ENCODE data around the gene DENND1C. TPM values are rescaled to one million over a fixed set of nuclear protein-coding genes. Genes with fewer than 3 reads are reported as not detected.

The DENND1C gene
- total RNA-seq, 2 experiments from 2014 or later, result 94.1 to 97.5 TPM

- ChIA-PET CTCF (no interaction called here), POLR2A (no interaction called here)
- no peak for ATAC-seq
These were observed 6.1 kb downstream of the DENND1C start for GRCh38 chr19:6475321-6476108.

DNA sequence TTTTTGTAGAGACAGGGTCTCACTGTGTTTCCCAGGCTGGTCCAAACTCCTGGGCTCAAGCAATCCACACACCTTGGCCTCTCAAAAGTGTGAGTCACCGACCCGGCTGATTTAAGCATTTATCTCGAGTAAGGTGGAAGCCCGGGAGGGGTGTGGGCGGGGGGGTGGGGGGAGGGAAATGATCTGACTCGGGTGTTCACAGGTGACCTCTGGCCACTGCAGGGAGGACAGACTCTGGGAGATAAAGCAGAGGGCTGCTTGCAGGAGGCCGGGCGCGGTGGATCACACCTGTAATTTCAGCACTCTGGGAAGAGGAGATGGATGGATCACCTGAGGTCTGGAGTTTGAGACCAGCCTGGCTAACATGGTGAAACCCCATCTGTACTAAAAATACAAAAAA is 7.9 kb downstream of the DENND1C start:
- no peak overlapping the region for H3K27ac Mint-ChIP-seq
- H3K4me3 Mint-ChIP-seq, result no peak overlapping the region
- no peak for DNase-seq
- H3K9me3 Mint-ChIP-seq (ENCODE audit: insufficient read depth), result no peaks in the 10 kb centered on the region
- ChIA-PET CTCF (no interaction called here), POLR2A (interaction anchor here (0.7 to 1.4 kb wide), 2 partner anchors 8 to 49 kb away, joined by 5 to 9 read pairs; partner anchors contain the start of genes DENND1C and KHSRP)
- ATAC-seq, result no peak
- no peaks in the 10 kb centered on the region for H3K27me3 Mint-ChIP-seq (ENCODE audit: low read depth)
- peaks cover 44% of the 10 kb centered on the region for H3K36me3 Mint-ChIP-seq (ENCODE audit: low read depth)
- no peaks in the 10 kb centered on the region for H3K4me1 Mint-ChIP-seq (ENCODE audit: low read depth)

More at GRCh38 chr19:6475321-6476108, 6.1 kb downstream of the DENND1C start:
- Mint-ChIP-seq H3K36me3 (ENCODE audit: low read depth) (peaks cover 38% of the 10 kb centered on the region), H3K27ac (no peak overlapping the region), H3K4me1 (ENCODE audit: low read depth) (peaks cover 12% of the 10 kb centered on the region), H3K4me3 (no peak overlapping the region), H3K9me3 (ENCODE audit: insufficient read depth) (no peaks in the 10 kb centered on the region), H3K27me3 (ENCODE audit: low read depth) (no peaks in the 10 kb centered on the region)
- no peak for DNase-seq

DNA sequence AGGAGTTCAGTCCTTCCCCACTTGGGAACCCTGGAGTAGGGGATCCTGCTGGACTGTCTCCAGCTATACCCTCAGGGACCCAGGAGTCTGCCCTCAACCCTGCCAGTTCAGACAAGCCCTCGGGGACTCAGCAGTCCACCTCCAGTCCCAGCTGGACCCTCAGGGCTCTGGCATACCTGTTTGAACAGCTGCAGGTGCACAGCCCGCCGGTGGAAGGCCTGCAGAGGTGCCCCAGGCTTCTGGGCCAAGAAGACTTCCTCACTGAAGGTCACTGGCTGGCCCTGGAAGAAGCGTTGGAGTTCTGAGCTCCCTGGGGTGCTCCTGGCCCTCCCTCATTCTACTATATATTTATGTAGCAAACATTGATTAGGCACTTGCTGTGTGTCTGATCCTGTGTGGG is 8.9 kb downstream of the DENND1C start:
- CTCF ChIA-PET, result no interaction called here
- ATAC-seq (no peak), DNase-seq (no peak)
- no peaks in the 10 kb centered on the region for H3K27me3 Mint-ChIP-seq (ENCODE audit: low read depth)
- POLR2A ChIA-PET, result interaction anchor here (0.7 to 1.4 kb wide), 2 partner anchors 9 to 48 kb away, joined by 5 to 9 read pairs; partner anchors contain the start of genes DENND1C and KHSRP
- H3K9me3 Mint-ChIP-seq (ENCODE audit: insufficient read depth), result no peaks in the 10 kb centered on the region
- H3K4me3 Mint-ChIP-seq, result no peak overlapping the region
- no peaks in the 10 kb centered on the region for H3K4me1 Mint-ChIP-seq (ENCODE audit: low read depth)
- no peak overlapping the region for H3K27ac Mint-ChIP-seq
- H3K36me3 Mint-ChIP-seq (ENCODE audit: low read depth), result peaks cover 45% of the 10 kb centered on the region

DNA sequence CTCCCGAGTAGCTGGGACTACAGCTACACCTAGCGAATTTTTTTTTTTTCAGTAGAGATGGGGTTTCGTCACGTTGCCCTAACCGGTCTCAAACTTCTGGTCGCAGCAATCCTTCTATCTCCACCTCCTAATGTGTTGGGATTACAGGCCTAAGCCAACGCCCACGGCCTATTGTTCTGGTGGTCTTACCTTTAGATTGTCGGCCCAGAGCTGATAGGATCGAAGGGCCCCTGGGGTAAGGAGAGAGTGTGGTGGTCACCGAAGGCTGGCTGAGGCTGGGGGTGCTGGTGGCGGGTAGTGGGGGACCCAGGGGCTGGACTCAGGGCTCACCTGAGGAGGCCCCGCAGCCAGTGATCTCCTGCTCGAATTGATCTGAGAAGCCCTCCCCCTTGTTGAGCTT is 10.5 kb downstream of the DENND1C start:
- no peak overlapping the region for H3K27ac Mint-ChIP-seq
- POLR2A ChIA-PET, result no interaction called here

GRCh38 chr19:6470173-6470572 is 11.4 kb downstream of the DENND1C start:
- H3K9me3 Mint-ChIP-seq (ENCODE audit: insufficient read depth), result no peaks in the 10 kb centered on the region
- ChIA-PET POLR2A (interaction anchor here (0.6 to 1.6 kb wide), 3 partner anchors 11 to 21 kb away, joined by 5 to 8 read pairs (median 6); partner anchors contain the start of gene DENND1C), CTCF (no interaction called here)
- peaks cover 30% of the 10 kb centered on the region for H3K36me3 Mint-ChIP-seq (ENCODE audit: low read depth)
- DNase-seq, result no peak
- no peak overlapping the region for H3K27ac Mint-ChIP-seq
- ATAC-seq, result no peak
- no peaks in the 10 kb centered on the region for H3K27me3 Mint-ChIP-seq (ENCODE audit: low read depth)
- no peak overlapping the region for H3K4me3 Mint-ChIP-seq
- H3K4me1 Mint-ChIP-seq (ENCODE audit: low read depth), result no peaks in the 10 kb centered on the region

More for the DNA sequence above, 10.5 kb downstream of the DENND1C start:
- DNase-seq, result no peak
- ATAC-seq, result no peak
- no peaks in the 10 kb centered on the region for H3K9me3 Mint-ChIP-seq (ENCODE audit: insufficient read depth)
- no peaks in the 10 kb centered on the region for H3K27me3 Mint-ChIP-seq (ENCODE audit: low read depth)
- H3K36me3 Mint-ChIP-seq (ENCODE audit: low read depth), result peaks cover 35% of the 10 kb centered on the region
- H3K4me1 Mint-ChIP-seq (ENCODE audit: low read depth), result no peaks in the 10 kb centered on the region
- no peak overlapping the region for H3K4me3 Mint-ChIP-seq
- CTCF ChIA-PET, result interaction anchor here (1.0 kb wide), 1 partner anchor 29 kb away, joined by 4 read pairs; no protein-coding TSS in a partner anchor

- ATAC-seq (no peak), DNase-seq (no peak)
- Mint-ChIP-seq H3K27ac (no peak overlapping the region), H3K4me3 (no peak overlapping the region), H3K36me3 (ENCODE audit: low read depth) (peaks cover 21% of the 10 kb centered on the region), H3K9me3 (ENCODE audit: insufficient read depth) (no peaks in the 10 kb centered on the region), H3K4me1 (ENCODE audit: low read depth) (peaks cover 8% of the 10 kb centered on the region), H3K27me3 (ENCODE audit: low read depth) (no peaks in the 10 kb centered on the region)
- ChIA-PET POLR2A (interaction anchor here (0.5 to 3.2 kb wide), 2 partner anchors 14 to 45 kb away, joined by 3 to 15 read pairs; partner anchors contain the start of gene DENND1C), CTCF (interaction anchor here (1.1 kb wide), 1 partner anchor 85 kb away, joined by 3 read pairs; no protein-coding TSS in a partner anchor)
These were observed 14.2 kb downstream of the DENND1C start for GRCh38 chr19:6467384-6467783.

GRCh38 chr19:6466526-6467248 is 14.9 kb downstream of the DENND1C start:
- ChIA-PET POLR2A (interaction anchor here (3.2 kb wide), 1 partner anchor 15 kb away, joined by 15 read pairs; the partner anchor contains the start of gene DENND1C), CTCF (interaction anchor here (1.1 kb wide), 1 partner anchor 85 kb away, joined by 3 read pairs; no protein-coding TSS in a partner anchor)
- no peaks in the 10 kb centered on the region for H3K9me3 Mint-ChIP-seq (ENCODE audit: insufficient read depth)
- DNase-seq, result no peak
- H3K27ac Mint-ChIP-seq, result no peak overlapping the region
- no peak overlapping the region for H3K4me3 Mint-ChIP-seq
- peaks cover 21% of the 10 kb centered on the region for H3K36me3 Mint-ChIP-seq (ENCODE audit: low read depth)
- peaks cover 10% of the 10 kb centered on the region for H3K4me1 Mint-ChIP-seq (ENCODE audit: low read depth)
- no peak for ATAC-seq
- H3K27me3 Mint-ChIP-seq (ENCODE audit: low read depth), result no peaks in the 10 kb centered on the region

DNA sequence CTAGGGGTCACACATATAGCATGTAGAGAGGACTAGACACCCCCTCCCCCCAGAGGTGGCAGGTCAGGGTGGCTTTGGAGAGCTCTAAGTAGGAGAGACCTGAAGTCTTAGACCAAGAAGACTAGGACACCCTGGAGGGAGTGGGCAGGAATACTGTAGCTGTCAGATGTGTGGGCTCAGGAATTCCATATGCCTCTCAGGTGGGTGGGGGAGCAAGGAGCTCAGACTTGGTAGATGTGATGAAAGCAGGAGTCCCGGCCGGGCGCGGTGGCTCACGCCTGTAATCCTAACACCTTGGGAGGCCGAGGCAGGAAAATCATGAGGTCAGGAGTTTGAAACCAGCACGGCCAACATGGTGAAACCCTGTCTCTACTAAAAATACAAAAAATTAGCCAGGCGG is 15.9 kb downstream of the DENND1C start:
- H3K4me1 Mint-ChIP-seq (ENCODE audit: low read depth), result peaks cover 10% of the 10 kb centered on the region
- ChIA-PET CTCF (interaction anchor here (1.3 kb wide), 1 partner anchor 15 kb away, joined by 4 read pairs; the partner anchor contains the start of gene DENND1C), POLR2A (interaction anchor here (3.2 kb wide), 1 partner anchor 16 kb away, joined by 15 read pairs; the partner anchor contains the start of gene DENND1C)
- H3K4me3 Mint-ChIP-seq, result no peak overlapping the region
- no peaks in the 10 kb centered on the region for H3K9me3 Mint-ChIP-seq (ENCODE audit: insufficient read depth)
- no peaks in the 10 kb centered on the region for H3K27me3 Mint-ChIP-seq (ENCODE audit: low read depth)
- peaks cover 14% of the 10 kb centered on the region for H3K36me3 Mint-ChIP-seq (ENCODE audit: low read depth)
- no peak overlapping the region for H3K27ac Mint-ChIP-seq
- no peak for DNase-seq
- no peak for ATAC-seq

DNA sequence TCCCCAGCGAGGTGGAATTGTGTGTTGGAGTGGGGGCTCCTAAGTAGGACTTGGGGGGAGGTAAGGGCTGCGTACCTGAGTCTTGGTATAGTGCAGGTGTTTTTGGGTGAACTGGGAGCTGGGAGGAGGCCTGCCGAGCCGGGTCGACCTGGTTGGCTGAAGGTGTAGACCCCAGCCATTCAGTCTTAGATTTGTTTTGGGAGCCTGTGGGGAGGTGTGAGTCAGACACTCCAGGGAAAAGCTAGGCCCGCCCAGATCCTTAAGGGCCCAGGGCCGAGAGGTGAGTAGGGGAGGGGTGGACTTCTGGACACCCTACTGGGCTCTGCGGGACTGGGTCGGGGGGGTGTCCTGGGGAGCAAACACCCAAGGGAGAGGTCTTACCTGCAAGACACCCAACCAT is 16.6 kb downstream of the DENND1C start:
- DNase-seq (no peak), ATAC-seq (no peak)
- Mint-ChIP-seq H3K36me3 (ENCODE audit: low read depth) (peaks cover 11% of the 10 kb centered on the region), H3K27me3 (ENCODE audit: low read depth) (no peaks in the 10 kb centered on the region), H3K9me3 (ENCODE audit: insufficient read depth) (no peaks in the 10 kb centered on the region), H3K4me3 (no peak overlapping the region), H3K4me1 (ENCODE audit: low read depth) (peaks cover 15% of the 10 kb centered on the region), H3K27ac (no peak overlapping the region)
- CTCF ChIA-PET, result interaction anchor here (1.3 kb wide), 1 partner anchor 16 kb away, joined by 4 read pairs; the partner anchor contains the start of gene DENND1C
- POLR2A ChIA-PET, result interaction anchor here (3.2 kb wide), 1 partner anchor 17 kb away, joined by 15 read pairs; the partner anchor contains the start of gene DENND1C

DNA sequence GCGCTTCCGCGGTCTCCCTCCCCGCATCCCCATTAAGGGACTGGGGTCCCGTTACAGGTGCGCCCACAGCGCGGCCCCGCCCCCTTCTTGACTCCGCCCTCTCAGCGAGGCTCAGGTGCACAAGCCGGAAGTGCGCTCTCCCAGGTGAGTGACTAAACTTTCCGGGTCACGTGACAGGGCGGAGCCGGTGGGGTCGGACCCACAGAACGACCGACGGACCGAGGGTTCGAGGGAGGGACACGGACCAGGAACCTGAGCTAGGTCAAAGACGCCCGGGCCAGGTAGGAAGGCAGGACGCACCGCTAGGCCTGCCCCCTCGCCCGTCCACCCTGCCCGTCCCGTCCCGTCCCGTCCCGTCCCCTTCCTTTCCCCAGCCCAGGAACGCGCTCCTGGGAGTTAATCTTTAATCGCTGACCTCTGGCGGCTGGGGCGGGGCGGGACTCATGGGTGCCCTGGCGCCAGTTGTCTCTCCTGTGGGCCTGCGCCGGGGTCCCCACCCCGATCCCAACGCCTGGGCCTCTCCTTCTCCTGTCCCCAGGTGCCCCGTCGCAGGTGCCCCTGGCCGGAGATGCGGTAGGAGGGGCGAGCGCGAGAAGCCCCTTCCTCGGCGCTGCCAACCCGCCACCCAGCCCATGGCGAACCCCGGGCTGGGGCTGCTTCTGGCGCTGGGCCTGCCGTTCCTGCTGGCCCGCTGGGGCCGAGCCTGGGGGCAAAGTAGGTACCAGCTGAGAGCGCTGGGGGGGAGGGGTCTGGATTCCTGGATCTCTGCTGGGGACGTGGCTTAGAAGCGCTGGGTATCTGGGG is 17.3 kb downstream of the DENND1C start, which contains the start of gene CRB3:
TSS of gene CRB3 (plus strand) at position 202 of the 804 bp plus-strand sequence. CDS start at position 633, 431 bp downstream.
- H3K36me3 Mint-ChIP-seq (ENCODE audit: low read depth), result peaks cover 7% of the 10 kb centered on the region
- H3K27me3 Mint-ChIP-seq (ENCODE audit: low read depth), result no peaks in the 10 kb centered on the region
- H3K9me3 Mint-ChIP-seq (ENCODE audit: insufficient read depth), result no peaks in the 10 kb centered on the region
- H3K4me1 Mint-ChIP-seq (ENCODE audit: low read depth), result peaks cover 16% of the 10 kb centered on the region
- no peak within 1 kb of the TSS for H3K4me3 Mint-ChIP-seq
- no peak for DNase-seq
- ChIA-PET CTCF (no interaction called here), POLR2A (interaction anchor here (3.2 kb wide), 1 partner anchor 17 kb away, joined by 15 read pairs; the partner anchor contains the start of gene DENND1C)
- no peak within 1 kb of the TSS for H3K27ac Mint-ChIP-seq
- ATAC-seq, result no peak
